Measurements from ENCODE around the gene DNAJA3.

DNAJA3 gene

GRCh38 chr16:4389051-4389955 is 36.4 kb upstream of the DNAJA3 start:
- no peaks in the 10 kb centered on the region for H3K9me3 ChIP-seq
- H3K27me3 ChIP-seq: no peaks in the 10 kb centered on the region
- TF ChIP-seq CTCF (IDR thresholded peaks at IDR 0.05): no peak
- H3K4me1 ChIP-seq (ENCODE audit: control insufficient read depth in 1 of 2, insufficient read depth in 1 of 2, low read depth in 1 of 2, low read length in 1 of 2): no peaks in the 10 kb centered on the region
- no peak overlapping the region for H3K27ac ChIP-seq
- peaks cover 100% of the 10 kb centered on the region for H3K36me3 ChIP-seq
- no peak overlapping the region for H3K4me3 ChIP-seq (ENCODE audit: low read depth in 1 of 2, low read length in 1 of 2)

- Histone ChIP-seq H3K27me3 (no peaks in the 10 kb centered on the region), H3K4me1 (ENCODE audit: control insufficient read depth in 1 of 2, insufficient read depth in 1 of 2, low read depth in 1 of 2, low read length in 1 of 2) (no peaks in the 10 kb centered on the region), H3K9me3 (no peaks in the 10 kb centered on the region), H3K4me3 (ENCODE audit: low read depth in 1 of 2, low read length in 1 of 2) (no peak overlapping the region), H3K27ac (no peak overlapping the region), H3K36me3 (peaks cover 100% of the 10 kb centered on the region)
- no peak for TF ChIP-seq CTCF (IDR thresholded peaks at IDR 0.05)
Measured at GRCh38 chr16:4390266-4391260, 35.1 kb upstream of the DNAJA3 start.

GRCh38 chr16:4391631-4392381 is 33.9 kb upstream of the DNAJA3 start:
- TF ChIP-seq CTCF (IDR thresholded peaks at IDR 0.05): no peak
- Histone ChIP-seq H3K36me3 (peaks cover 100% of the 10 kb centered on the region), H3K9me3 (no peaks in the 10 kb centered on the region), H3K27ac (no peak overlapping the region), H3K4me1 (ENCODE audit: control insufficient read depth in 1 of 2, insufficient read depth in 1 of 2, low read depth in 1 of 2, low read length in 1 of 2) (no peaks in the 10 kb centered on the region), H3K4me3 (ENCODE audit: low read depth in 1 of 2, low read length in 1 of 2) (no peak overlapping the region), H3K27me3 (no peaks in the 10 kb centered on the region)

GRCh38 chr16:4392382-4393239 is 33.1 kb upstream of the DNAJA3 start:
- Histone ChIP-seq H3K4me3 (ENCODE audit: low read depth in 1 of 2, low read length in 1 of 2) (no peak overlapping the region), H3K27me3 (no peaks in the 10 kb centered on the region), H3K9me3 (no peaks in the 10 kb centered on the region), H3K4me1 (ENCODE audit: control insufficient read depth in 1 of 2, insufficient read depth in 1 of 2, low read depth in 1 of 2, low read length in 1 of 2) (no peaks in the 10 kb centered on the region), H3K27ac (no peak overlapping the region), H3K36me3 (peaks cover 100% of the 10 kb centered on the region)
- TF ChIP-seq CTCF (IDR thresholded peaks at IDR 0.05): no peak
